Neural cell (in vitro differentiated cells): ENCODE data around the gene GTF2A1. TPM values are rescaled to one million over a fixed set of nuclear protein-coding genes. Genes with fewer than 3 reads are reported as not detected.

ENCODE experiments used
- H2AFZ ChIP-seq: fragments of 200-600, 300-800 bp; sonication (generic), shearing (Covaris generic); 2 replicates; pipeline ENCODE4 v1.6.0; 2014; ENCODE audit warnings: low read depth, mild to moderate bottlenecking, antibody characterized with exemption, low read length, moderate library complexity
- H3F3A ChIP-seq: fragments of 200-600 bp; shearing (Covaris generic); 2 replicates; pipeline ENCODE4 v1.6.1; 2016; ENCODE audit warnings: mild to moderate bottlenecking, moderate library complexity, mixed read lengths, antibody characterized with exemption, low read length; ENCODE audit not compliant: insufficient read depth, poor library complexity, severe bottlenecking
- H3K27ac ChIP-seq: fragments of 200-600, 300-800 bp; sonication (generic), shearing (Covaris generic); 2 replicates; pipeline ENCODE4 v1.5.1; 2014; ENCODE audit warnings: mild to moderate bottlenecking, low read length, moderate library complexity
- H3K27me3 ChIP-seq: fragments of 300-800, 200-600 bp; sonication (generic), shearing (Covaris generic); 2 replicates; pipeline ENCODE4 v1.6.0; 2014; ENCODE audit warnings: mild to moderate bottlenecking, low read depth, low read length, moderate library complexity; ENCODE audit not compliant: insufficient read depth
- H3K36me3 ChIP-seq: fragments of 300-800, 200-600 bp; sonication (generic), shearing (Covaris generic); 2 replicates; pipeline ENCODE4 v1.5.1; 2014; ENCODE audit warnings: mild to moderate bottlenecking, antibody characterized with exemption, low read length, moderate library complexity; ENCODE audit not compliant: insufficient read depth
- H3K4me2 ChIP-seq: fragments of 300-800, 200-600 bp; sonication (generic), shearing (Covaris generic); 2 replicates; pipeline ENCODE4 v1.6.0; 2014; ENCODE audit warnings: mild to moderate bottlenecking, low read length
- H3K4me3 ChIP-seq: fragments of 300-800, 200-600 bp; sonication (generic), shearing (Covaris generic); 2 replicates; pipeline ENCODE4 v1.5.1; 2014; ENCODE audit warnings: mild to moderate bottlenecking, low read length, moderate library complexity
- H3K79me2 ChIP-seq: fragments of 200-600 bp; shearing (Covaris generic); replicated peaks from 2 replicates; pipeline ENCODE4 v1.6.0; 2014; ENCODE audit warnings: mild to moderate bottlenecking, low read length, moderate library complexity; ENCODE audit not compliant: insufficient read depth
- H3K9ac ChIP-seq: fragments of 300-800, 200-600 bp; sonication (generic), shearing (Covaris generic); 2 replicates; pipeline ENCODE4 v1.6.1; 2016; ENCODE audit warnings: mild to moderate bottlenecking, low read length, mixed read lengths
- H3K9me2 ChIP-seq: fragments of 200-600 bp; shearing (Covaris generic); 2 replicates; pipeline ENCODE4 v1.6.1; 2016; ENCODE audit warnings: mild to moderate bottlenecking, low read length, mixed read lengths; ENCODE audit not compliant: insufficient read depth
- H3K9me3 ChIP-seq: fragments of 200-600, 300-800 bp; sonication (generic), shearing (Covaris generic); 2 replicates; pipeline ENCODE4 v1.6.1; 2016; ENCODE audit warnings: mild to moderate bottlenecking, mixed run types, low read length, moderate library complexity, mixed read lengths
- H4K20me1 ChIP-seq: fragments of 200-600 bp; shearing (Covaris generic); 2 replicates; pipeline ENCODE4 v1.6.1; 2016; ENCODE audit warnings: mild to moderate bottlenecking, mixed run types; ENCODE audit not compliant: insufficient read depth
- EP300 ChIP-seq: fragments of 450-650 bp; conservative IDR thresholded peaks from 2 replicates; pipeline ENCODE4 v1.6.1; 2014; ENCODE audit warnings: antibody characterized with exemption, mild to moderate bottlenecking, moderate library complexity; ENCODE audit not compliant: poor library complexity, severe bottlenecking
- EZH2 ChIP-seq: fragments of 200-600, 300-800 bp; shearing (Covaris generic), sonication (generic); IDR thresholded peaks from 2 replicates; pipeline ENCODE4 v1.6.1; 2014; ENCODE audit warnings: antibody characterized with exemption, low read length, borderline replicate concordance, mild to moderate bottlenecking; ENCODE audit not compliant: insufficient read depth, poor library complexity, severe bottlenecking
- MXI1 ChIP-seq: fragments of 450-650 bp; conservative IDR thresholded peaks from 2 replicates; pipeline ENCODE4 v1.6.1; 2014; ENCODE audit warnings: antibody characterized with exemption, mild to moderate bottlenecking; ENCODE audit not compliant: poor library complexity, severe bottlenecking
- POLR2AphosphoS5 ChIP-seq: IDR thresholded peaks from 2 replicates; pipeline ENCODE4 v1.6.1; 2012
- RAD21 ChIP-seq: fragments of 450-650 bp; conservative IDR thresholded peaks from 2 replicates; pipeline ENCODE4 v1.6.1; 2014; ENCODE audit warnings: antibody characterized with exemption, mild to moderate bottlenecking, moderate library complexity
- REST ChIP-seq: IDR thresholded peaks from 2 replicates; pipeline ENCODE4 v1.6.1; 2012; ENCODE audit warnings: borderline replicate concordance
- SMC3 ChIP-seq: fragments of 450-650 bp; conservative IDR thresholded peaks from 2 replicates; pipeline ENCODE4 v1.6.1; 2014; ENCODE audit warnings: antibody characterized with exemption, mild to moderate bottlenecking, moderate library complexity; ENCODE audit not compliant: poor library complexity
- TAF1 ChIP-seq: IDR thresholded peaks from 2 replicates; pipeline ENCODE4 v1.6.1; 2012; ENCODE audit warnings: low read depth
- polyA plus RNA-seq: library from polyadenylated mRNA; depleted of rRNA; stranded (reverse); fragments of >200 nt; gene quantifications from 2 replicates; pipeline ENCODE4 v1.2.3, GENCODE V29; 2014
- TF ChIP-seq, protein P1 (sequence below): fragments of 450-650 bp; IDR thresholded peaks from 2 replicates; pipeline ENCODE4 v1.5.1; 2014; ENCODE audit warnings: antibody characterized with exemption, mild to moderate bottlenecking, moderate library complexity; ENCODE audit not compliant: poor library complexity, severe bottlenecking

The GTF2A1 gene
- polyA plus RNA-seq, 1 donor from 2014 or later = 37.3 TPM

DNA sequence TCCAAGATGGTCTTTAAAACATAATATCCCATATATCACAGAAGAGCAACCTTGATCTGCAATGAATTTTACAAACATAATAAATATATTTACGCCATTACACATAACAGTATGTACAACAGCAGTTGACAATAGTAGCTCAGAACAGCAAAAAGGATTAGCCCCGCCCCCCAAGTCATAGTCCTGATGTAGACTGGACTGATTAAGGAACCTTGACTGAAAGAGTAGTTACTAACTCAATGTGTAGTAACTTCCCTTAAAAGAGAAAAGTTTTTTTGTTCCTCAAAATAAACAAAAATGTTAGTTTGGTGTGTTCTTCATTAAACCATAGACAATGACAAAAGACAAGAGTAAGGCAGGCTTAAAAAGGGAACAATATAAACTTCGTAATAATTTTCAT lies 44.5 kb downstream of the GTF2A1 start:
- no peak overlapping the region for H2AFZ ChIP-seq
- H3K9me2 ChIP-seq = no peaks in the 10 kb centered on the region
- H3K9ac ChIP-seq = no peak overlapping the region
- no peak overlapping the region for H3K4me2 ChIP-seq
- H3K79me2 ChIP-seq = no peaks in the 10 kb centered on the region
- TF ChIP-seq MXI1 = no peak
- TF ChIP-seq RAD21 = no peak
- TF ChIP-seq SMC3 = no peak
- no peak for TF ChIP-seq EP300
- no peak for TF ChIP-seq TAF1
- no peak for TF ChIP-seq EZH2
- TF ChIP-seq, protein P1, sequence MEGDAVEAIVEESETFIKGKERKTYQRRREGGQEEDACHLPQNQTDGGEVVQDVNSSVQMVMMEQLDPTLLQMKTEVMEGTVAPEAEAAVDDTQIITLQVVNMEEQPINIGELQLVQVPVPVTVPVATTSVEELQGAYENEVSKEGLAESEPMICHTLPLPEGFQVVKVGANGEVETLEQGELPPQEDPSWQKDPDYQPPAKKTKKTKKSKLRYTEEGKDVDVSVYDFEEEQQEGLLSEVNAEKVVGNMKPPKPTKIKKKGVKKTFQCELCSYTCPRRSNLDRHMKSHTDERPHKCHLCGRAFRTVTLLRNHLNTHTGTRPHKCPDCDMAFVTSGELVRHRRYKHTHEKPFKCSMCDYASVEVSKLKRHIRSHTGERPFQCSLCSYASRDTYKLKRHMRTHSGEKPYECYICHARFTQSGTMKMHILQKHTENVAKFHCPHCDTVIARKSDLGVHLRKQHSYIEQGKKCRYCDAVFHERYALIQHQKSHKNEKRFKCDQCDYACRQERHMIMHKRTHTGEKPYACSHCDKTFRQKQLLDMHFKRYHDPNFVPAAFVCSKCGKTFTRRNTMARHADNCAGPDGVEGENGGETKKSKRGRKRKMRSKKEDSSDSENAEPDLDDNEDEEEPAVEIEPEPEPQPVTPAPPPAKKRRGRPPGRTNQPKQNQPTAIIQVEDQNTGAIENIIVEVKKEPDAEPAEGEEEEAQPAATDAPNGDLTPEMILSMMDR = no peak
- no peak for TF ChIP-seq REST
- no peak for TF ChIP-seq POLR2AphosphoS5
- H3K27me3 ChIP-seq = no peaks in the 10 kb centered on the region
- no peaks in the 10 kb centered on the region for H3K9me3 ChIP-seq
- no peaks in the 10 kb centered on the region for H3F3A ChIP-seq
- no peaks in the 10 kb centered on the region for H3K36me3 ChIP-seq
- H4K20me1 ChIP-seq = no peaks in the 10 kb centered on the region
- no peak overlapping the region for H3K4me3 ChIP-seq
- H3K27ac ChIP-seq = no peak overlapping the region

- Histone ChIP-seq H3F3A (no peaks in the 10 kb centered on the region), H3K9ac (no peak overlapping the region), H3K4me3 (no peak overlapping the region), H3K27ac (no peak overlapping the region), H4K20me1 (no peaks in the 10 kb centered on the region), H3K79me2 (no peaks in the 10 kb centered on the region), H3K27me3 (no peaks in the 10 kb centered on the region), H3K9me3 (no peaks in the 10 kb centered on the region), H3K36me3 (no peaks in the 10 kb centered on the region), H3K4me2 (no peak overlapping the region), H2AFZ (no peak overlapping the region), H3K9me2 (no peaks in the 10 kb centered on the region)
- TF ChIP-seq REST = no peak
These were observed 47.9 kb downstream of the GTF2A1 start for GRCh38 chr14:81172881-81173280.
